ENCODE results near the gene C1orf21.
A peak's percentile ranks its signal among the peaks of the same experiment; 100 is the strongest.

C1orf21 gene

DNA sequence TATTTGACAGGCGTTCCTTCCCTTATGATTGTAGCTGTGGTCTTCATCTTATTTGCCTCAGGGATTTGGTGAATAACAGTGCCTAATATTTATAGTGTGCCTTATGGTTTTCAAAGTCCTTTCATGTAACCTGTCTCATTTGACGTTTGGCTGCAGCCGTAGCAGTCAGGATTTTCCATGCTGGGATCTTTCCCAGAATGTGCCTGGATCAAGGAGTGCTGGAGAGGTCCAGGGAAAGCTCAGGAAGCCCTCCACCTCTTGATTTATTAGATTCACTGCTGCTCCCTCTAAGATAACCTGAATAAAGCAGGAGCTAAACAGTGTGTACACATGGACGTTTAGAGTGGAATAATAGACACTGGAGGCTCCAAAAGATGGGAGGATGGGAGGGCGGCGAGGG is 5.2 kb downstream of the C1orf21 start:
- H2AK5ac ChIP-seq (ENCODE audit: low read length): no peak overlapping the region
- no peaks in the 10 kb centered on the region for H3K27me3 ChIP-seq (ENCODE audit: insufficient read depth, low read length)
- H2BK12ac ChIP-seq (ENCODE audit: low read length): no peak overlapping the region
- no peaks in the 10 kb centered on the region for H3K36me3 ChIP-seq (ENCODE audit: control insufficient read depth in 1 of 2, insufficient read depth in 2 of 2, low read length in 2 of 2)
- H3K14ac ChIP-seq (ENCODE audit: low read length): no peak overlapping the region
- H4K8ac ChIP-seq (ENCODE audit: low read depth, low read length): no peak overlapping the region
- WGBS (ENCODE audit: extremely low coverage, insufficient coverage, insufficient read length): no CpG with 5 or more reads among the region's 6 CpGs
- H3K27ac ChIP-seq (ENCODE audit: low read depth, low read length): peak overlapping the region; percentile 33
- no peak overlapping the region for H2AFZ ChIP-seq (ENCODE audit: insufficient read depth, low read length, poor library complexity)
- H3K4me3 ChIP-seq (ENCODE audit: low read depth, low read length): no peak overlapping the region
- H3K4me2 ChIP-seq (ENCODE audit: low read length): no peak overlapping the region
- peaks cover 14% of the 10 kb centered on the region for H3K79me2 ChIP-seq (ENCODE audit: control insufficient read depth, insufficient read depth, low read length, poor library complexity)
- H2BK5ac ChIP-seq (ENCODE audit: low read depth, low read length, poor library complexity): no peak overlapping the region
- no peak overlapping the region for H3K18ac ChIP-seq (ENCODE audit: low read length)
- H4K91ac ChIP-seq (ENCODE audit: low read depth, low read length): peak overlapping the region; percentile 43
- no peak overlapping the region for H3K23ac ChIP-seq (ENCODE audit: low read length)
- DNase-seq: no peak
- H4K12ac ChIP-seq (ENCODE audit: low read depth, low read length): no peak overlapping the region
- peaks cover 10 to 16% of the 10 kb centered on the region in 2 experiments for H3K4me1 ChIP-seq (ENCODE audit: control insufficient read depth in 1 of 2, insufficient read depth in 2 of 2, low read length in 2 of 2)
- no peaks in the 10 kb centered on the region for H3K9me3 ChIP-seq (ENCODE audit: insufficient read depth, low read depth, low read length)
- H3K9ac ChIP-seq (ENCODE audit: low read length): no peak overlapping the region
- peak overlapping the region; percentile 64 for H3K4ac ChIP-seq (ENCODE audit: low read depth, low read length)
- peaks cover 13% of the 10 kb centered on the region for H3K79me1 ChIP-seq (ENCODE audit: low read length)
- no peak overlapping the region for H2BK120ac ChIP-seq (ENCODE audit: insufficient read depth, low read length, poor library complexity)

DNA sequence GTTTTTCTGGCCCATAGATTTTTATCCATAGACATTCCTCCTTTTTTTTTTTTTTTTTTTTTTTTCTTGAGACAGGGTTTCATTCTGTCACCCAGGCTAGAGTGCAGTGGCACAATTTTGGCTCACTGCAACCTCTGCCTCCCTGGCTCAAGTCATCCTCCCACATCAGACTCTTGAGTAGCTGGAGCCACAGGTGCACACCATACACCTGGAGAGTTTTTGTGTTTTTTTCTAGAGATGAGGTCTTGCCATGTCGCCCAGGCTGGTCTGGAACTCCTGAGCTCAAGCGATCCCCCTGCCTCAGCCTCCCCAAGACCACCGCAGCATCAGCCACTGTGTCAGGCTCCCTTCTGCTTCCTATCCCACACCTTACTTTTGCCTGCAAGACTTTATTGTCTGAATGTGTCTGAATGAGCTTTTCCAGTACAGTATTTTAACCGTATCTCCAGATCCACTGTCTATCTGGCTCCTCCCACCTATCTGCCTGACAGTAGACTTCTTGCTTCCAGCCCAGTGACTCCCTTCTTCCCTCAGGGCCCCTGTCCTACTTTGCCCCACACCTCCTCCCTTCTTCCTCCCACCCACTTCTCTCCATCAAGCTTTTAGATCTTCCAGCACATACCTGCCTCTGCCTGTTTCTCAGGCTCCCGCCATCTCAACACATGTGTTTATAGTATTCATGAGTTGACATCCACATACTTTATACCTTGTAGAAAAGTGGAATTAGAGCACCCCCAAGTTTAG is 6.1 kb downstream of the C1orf21 start:
- Histone ChIP-seq H2BK5ac (ENCODE audit: low read depth, low read length, poor library complexity) (no peak overlapping the region), H4K12ac (ENCODE audit: low read depth, low read length) (no peak overlapping the region), H3K79me1 (ENCODE audit: low read length) (peaks cover 4% of the 10 kb centered on the region), H3K18ac (ENCODE audit: low read length) (peak overlapping the region; percentile 40), H3K4me2 (ENCODE audit: low read length) (no peak overlapping the region), H3K14ac (ENCODE audit: low read length) (peak overlapping the region; percentile 40), H3K9me3 (ENCODE audit: insufficient read depth, low read depth, low read length) (no peaks in the 10 kb centered on the region), H2AK5ac (ENCODE audit: low read length) (no peak overlapping the region), H3K9ac (ENCODE audit: low read length) (no peak overlapping the region), H2BK12ac (ENCODE audit: low read length) (peak overlapping the region; percentile 43), H3K27me3 (ENCODE audit: insufficient read depth, low read length) (no peaks in the 10 kb centered on the region), H4K91ac (ENCODE audit: low read depth, low read length) (peak overlapping the region; percentile 13), H3K36me3 (ENCODE audit: control insufficient read depth in 1 of 2, insufficient read depth in 2 of 2, low read length in 2 of 2) (no peaks in the 10 kb centered on the region), H3K23ac (ENCODE audit: low read length) (no peak overlapping the region), H4K8ac (ENCODE audit: low read depth, low read length) (no peak overlapping the region), H2BK120ac (ENCODE audit: insufficient read depth, low read length, poor library complexity) (peak overlapping the region; percentile 5), H3K27ac (ENCODE audit: low read depth, low read length) (peak overlapping the region; percentile 32), H3K79me2 (ENCODE audit: control insufficient read depth, insufficient read depth, low read length, poor library complexity) (peaks cover 7% of the 10 kb centered on the region), H2AFZ (ENCODE audit: insufficient read depth, low read length, poor library complexity) (peak overlapping the region; percentile 66), H3K4me3 (ENCODE audit: low read depth, low read length) (no peak overlapping the region), H3K4me1 (ENCODE audit: control insufficient read depth in 1 of 2, insufficient read depth in 2 of 2, low read length in 2 of 2) (peaks cover 11 to 17% of the 10 kb centered on the region in 2 experiments), H3K4ac (ENCODE audit: low read depth, low read length) (no peak overlapping the region)
- DNase-seq: peak; percentile 30 to 41
- no CpG with 5 or more reads among the region's 5 CpGs for WGBS (ENCODE audit: extremely low coverage, insufficient coverage, insufficient read length)

DNA sequence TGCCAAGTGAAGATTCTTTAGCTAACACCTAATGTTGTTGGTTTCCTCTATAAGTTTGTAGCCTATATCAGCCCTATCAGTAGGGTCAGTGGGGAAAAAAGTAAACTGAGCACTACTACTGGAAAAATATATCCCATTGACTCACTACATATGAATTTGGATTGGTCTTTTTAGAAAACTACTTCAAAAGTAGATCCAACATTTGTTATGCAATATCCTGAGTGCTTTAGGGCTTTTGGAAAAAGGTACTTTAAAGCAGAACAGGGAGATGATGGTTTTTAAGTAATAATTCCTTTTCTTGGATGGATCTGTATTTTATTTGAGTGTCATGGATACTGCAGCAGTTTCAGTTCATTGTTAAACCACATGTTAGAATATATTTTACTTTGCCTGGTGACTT is 7.1 kb downstream of the C1orf21 start:
- H3K9me3 ChIP-seq (ENCODE audit: insufficient read depth, low read depth, low read length): no peaks in the 10 kb centered on the region
- H3K14ac ChIP-seq (ENCODE audit: low read length): no peak overlapping the region
- no peaks in the 10 kb centered on the region for H3K36me3 ChIP-seq (ENCODE audit: control insufficient read depth in 1 of 2, insufficient read depth in 2 of 2, low read length in 2 of 2)
- no peak overlapping the region for H3K4me2 ChIP-seq (ENCODE audit: low read length)
- no peak for DNase-seq
- no peak overlapping the region for H3K18ac ChIP-seq (ENCODE audit: low read length)
- H3K79me2 ChIP-seq (ENCODE audit: control insufficient read depth, insufficient read depth, low read length, poor library complexity): peaks cover 6% of the 10 kb centered on the region
- no peak overlapping the region for H2AK5ac ChIP-seq (ENCODE audit: low read length)
- H3K4ac ChIP-seq (ENCODE audit: low read depth, low read length): peak overlapping the region; percentile 96
- no peak overlapping the region for H2BK12ac ChIP-seq (ENCODE audit: low read length)
- no peak overlapping the region for H3K27ac ChIP-seq (ENCODE audit: low read depth, low read length)
- H2BK5ac ChIP-seq (ENCODE audit: low read depth, low read length, poor library complexity): no peak overlapping the region
- H3K23ac ChIP-seq (ENCODE audit: low read length): no peak overlapping the region
- no peaks in the 10 kb centered on the region for H3K27me3 ChIP-seq (ENCODE audit: insufficient read depth, low read length)
- no peak overlapping the region for H3K4me3 ChIP-seq (ENCODE audit: low read depth, low read length)
- H2AFZ ChIP-seq (ENCODE audit: insufficient read depth, low read length, poor library complexity): no peak overlapping the region
- no peak overlapping the region for H4K8ac ChIP-seq (ENCODE audit: low read depth, low read length)
- H3K9ac ChIP-seq (ENCODE audit: low read length): no peak overlapping the region
- H3K79me1 ChIP-seq (ENCODE audit: low read length): peaks cover 3% of the 10 kb centered on the region
- no peak overlapping the region for H2BK120ac ChIP-seq (ENCODE audit: insufficient read depth, low read length, poor library complexity)
- H4K91ac ChIP-seq (ENCODE audit: low read depth, low read length): no peak overlapping the region
- no peak overlapping the region for H4K12ac ChIP-seq (ENCODE audit: low read depth, low read length)
- H3K4me1 ChIP-seq (ENCODE audit: control insufficient read depth in 1 of 2, insufficient read depth in 2 of 2, low read length in 2 of 2): peaks cover 12 to 18% of the 10 kb centered on the region in 2 experiments

DNA sequence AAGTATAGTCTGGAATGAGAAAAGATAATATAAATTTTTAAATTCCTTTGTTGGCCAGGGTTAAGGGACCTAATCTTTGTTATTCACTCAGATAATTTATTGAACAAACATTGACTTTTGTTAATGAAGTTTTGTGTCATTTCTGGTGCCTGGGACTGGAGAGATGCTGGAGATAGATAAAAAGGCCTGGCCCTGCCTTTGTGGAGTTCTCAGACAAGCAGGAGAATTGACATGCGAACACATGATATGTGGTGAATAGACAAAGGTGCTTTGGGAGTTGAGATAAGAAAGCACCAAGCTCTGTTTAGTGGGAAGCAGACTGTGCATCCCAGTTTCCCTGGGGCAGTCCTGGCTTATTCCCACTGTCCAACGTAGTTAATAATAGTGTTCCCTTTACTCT is 8.5 kb downstream of the C1orf21 start:
- peaks cover 4% of the 10 kb centered on the region for H3K79me2 ChIP-seq (ENCODE audit: control insufficient read depth, insufficient read depth, low read length, poor library complexity)
- no peak overlapping the region for H3K4ac ChIP-seq (ENCODE audit: low read depth, low read length)
- no peak overlapping the region for H4K12ac ChIP-seq (ENCODE audit: low read depth, low read length)
- H3K4me2 ChIP-seq (ENCODE audit: low read length): no peak overlapping the region
- no peak overlapping the region for H2AFZ ChIP-seq (ENCODE audit: insufficient read depth, low read length, poor library complexity)
- no peak overlapping the region for H3K23ac ChIP-seq (ENCODE audit: low read length)
- no peak overlapping the region for H4K8ac ChIP-seq (ENCODE audit: low read depth, low read length)
- H3K14ac ChIP-seq (ENCODE audit: low read length): no peak overlapping the region
- no peaks in the 10 kb centered on the region for H3K27me3 ChIP-seq (ENCODE audit: insufficient read depth, low read length)
- no peak overlapping the region for H3K18ac ChIP-seq (ENCODE audit: low read length)
- H2BK5ac ChIP-seq (ENCODE audit: low read depth, low read length, poor library complexity): no peak overlapping the region
- no peak overlapping the region for H3K9ac ChIP-seq (ENCODE audit: low read length)
- H2AK5ac ChIP-seq (ENCODE audit: low read length): no peak overlapping the region
- no CpG with 5 or more reads among the region's 2 CpGs for WGBS (ENCODE audit: extremely low coverage, insufficient coverage, insufficient read length)
- no peaks in the 10 kb centered on the region for H3K9me3 ChIP-seq (ENCODE audit: insufficient read depth, low read depth, low read length)
- H3K79me1 ChIP-seq (ENCODE audit: low read length): peaks cover 3% of the 10 kb centered on the region
- DNase-seq: no peak
- H2BK12ac ChIP-seq (ENCODE audit: low read length): no peak overlapping the region
- no peak overlapping the region for H2BK120ac ChIP-seq (ENCODE audit: insufficient read depth, low read length, poor library complexity)
- peaks cover 11 to 17% of the 10 kb centered on the region in 2 experiments for H3K4me1 ChIP-seq (ENCODE audit: control insufficient read depth in 1 of 2, insufficient read depth in 2 of 2, low read length in 2 of 2)
- no peak overlapping the region for H3K4me3 ChIP-seq (ENCODE audit: low read depth, low read length)
- no peak overlapping the region for H3K27ac ChIP-seq (ENCODE audit: low read depth, low read length)
- H4K91ac ChIP-seq (ENCODE audit: low read depth, low read length): no peak overlapping the region
- no peaks in the 10 kb centered on the region for H3K36me3 ChIP-seq (ENCODE audit: control insufficient read depth in 1 of 2, insufficient read depth in 2 of 2, low read length in 2 of 2)

Measured in trophoblast cell (in vitro differentiated cells and primary cell).